Measurements from ENCODE around the gene CHMP1A. TPM values are rescaled to one million over a fixed set of nuclear protein-coding genes. Genes with fewer than 3 reads are reported as not detected.
"Not testable (repeated sequence)": the region's sequence is repeated elsewhere in the genome, so short reads cannot be mapped to it uniquely, and the experiment has no call there.

CHMP1A gene
- polyA plus RNA-seq, 1 donor = 77.1 TPM

DNA sequence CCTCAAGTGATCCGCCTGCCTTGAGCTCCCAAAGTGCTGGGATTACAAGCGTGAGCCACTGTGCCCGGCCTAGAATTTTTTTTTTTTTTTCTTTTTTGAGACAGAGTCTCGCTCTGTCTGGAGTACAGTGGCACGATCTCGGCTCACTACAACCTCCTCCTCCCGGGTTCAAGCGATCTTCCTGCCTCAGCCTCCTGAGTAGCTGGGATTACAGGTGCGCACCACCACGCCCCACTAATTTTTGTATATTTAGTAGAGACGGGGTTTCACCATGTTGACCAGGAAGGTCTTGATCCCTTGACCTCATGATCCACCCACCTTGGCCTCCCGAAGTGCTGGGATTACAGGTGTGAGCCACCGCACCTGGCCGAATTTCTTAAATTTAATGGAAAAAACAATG lies 41.2 kb upstream of the CHMP1A start:
- H3K27me3 ChIP-seq (ENCODE audit: control insufficient read depth, insufficient read depth, low read length); H3K9me3 ChIP-seq (ENCODE audit: control insufficient read depth, low read depth, low read length); DNase-seq; H3K27ac ChIP-seq (ENCODE audit: low read length); H3K4me3 ChIP-seq (ENCODE audit: low read length): not testable (repeated sequence)
- H3K4me1 ChIP-seq (ENCODE audit: control insufficient read depth, insufficient read depth, low read length) = peaks cover 29% of the 10 kb centered on the region
- WGBS (ENCODE audit: insufficient coverage, low lambda C conversion rate) = 100% methylated on average over 1 of the region's 14 CpGs
- peaks cover 50% of the 10 kb centered on the region for H3K36me3 ChIP-seq (ENCODE audit: control insufficient read depth, insufficient read depth, low read length)

DNA sequence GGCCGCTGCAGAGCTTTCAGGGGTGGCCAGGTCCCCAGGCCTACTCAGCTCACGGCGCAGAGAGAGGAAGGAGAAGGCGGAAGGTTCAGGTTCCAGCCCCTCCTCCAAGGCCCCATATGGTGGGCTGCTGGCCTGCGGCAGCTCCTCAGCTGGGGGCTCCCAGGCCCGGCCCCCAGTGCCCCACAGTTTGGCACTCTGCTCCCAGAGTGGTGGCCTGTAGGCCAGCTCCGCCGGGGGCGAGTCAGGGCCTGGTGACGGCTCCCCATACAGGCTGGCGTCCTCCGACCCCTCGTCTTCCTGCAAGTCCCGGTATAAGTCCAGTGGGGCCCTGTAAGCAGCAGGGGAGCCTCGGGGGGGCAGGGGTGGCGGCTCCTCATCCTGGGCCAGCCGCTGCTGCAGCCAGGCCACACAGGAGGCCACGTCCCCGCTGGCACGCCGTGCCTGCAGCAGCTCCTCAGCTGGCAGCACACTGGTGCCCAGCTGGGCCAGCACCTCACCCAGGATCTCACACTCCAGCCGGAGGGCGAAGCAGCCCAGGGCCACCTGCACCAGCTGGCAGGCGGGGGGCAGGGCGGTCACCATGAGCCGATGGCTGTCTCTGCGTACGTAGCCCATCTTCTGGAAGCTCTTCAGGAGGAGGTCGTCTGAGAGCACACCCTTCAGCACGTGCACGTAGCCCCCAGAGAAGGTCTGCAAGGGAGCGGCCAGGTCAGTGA lies 40.3 kb upstream of the CHMP1A start:
- no peak for DNase-seq

DNA sequence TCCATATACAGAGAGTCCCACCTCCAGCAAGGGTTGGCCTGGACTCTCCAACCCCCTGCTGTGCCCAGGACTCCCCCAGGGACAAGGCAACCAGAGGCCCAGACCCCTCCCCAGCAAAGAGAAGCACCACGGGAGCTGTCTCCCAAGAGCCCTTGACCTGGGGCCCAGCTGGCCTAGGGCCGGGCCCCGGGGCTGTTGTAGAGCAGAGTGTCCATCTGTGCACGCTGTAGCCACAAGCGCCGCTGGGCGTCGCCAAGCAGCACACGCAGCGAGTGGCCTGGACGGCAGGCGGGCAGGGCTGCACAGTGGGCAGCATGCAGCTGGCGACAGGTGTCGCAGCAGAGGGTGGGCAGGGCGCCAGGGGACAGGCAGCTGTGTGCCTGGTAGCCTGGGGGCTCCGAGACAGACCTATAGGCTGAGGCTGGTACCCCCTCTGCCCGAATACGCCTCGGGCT lies 39.7 kb upstream of the CHMP1A start:
- no peak overlapping the region for H3K27ac ChIP-seq (ENCODE audit: low read length)
- no peak overlapping the region for H3K4me3 ChIP-seq (ENCODE audit: low read length)
- DNase-seq = no peak
- peaks cover 25% of the 10 kb centered on the region for H3K4me1 ChIP-seq (ENCODE audit: control insufficient read depth, insufficient read depth, low read length)
- H3K9me3 ChIP-seq (ENCODE audit: control insufficient read depth, low read depth, low read length) = peaks cover 3% of the 10 kb centered on the region
- WGBS (ENCODE audit: insufficient coverage, low lambda C conversion rate) = no CpG with 5 or more reads among the region's 19 CpGs
- peaks cover 63% of the 10 kb centered on the region for H3K36me3 ChIP-seq (ENCODE audit: control insufficient read depth, insufficient read depth, low read length)
- H3K27me3 ChIP-seq (ENCODE audit: control insufficient read depth, insufficient read depth, low read length) = no peaks in the 10 kb centered on the region

More for the DNA sequence above, 40.3 kb upstream of the CHMP1A start:
- Histone ChIP-seq H3K27ac (ENCODE audit: low read length) (no peak overlapping the region), H3K36me3 (ENCODE audit: control insufficient read depth, insufficient read depth, low read length) (peaks cover 59% of the 10 kb centered on the region), H3K4me3 (ENCODE audit: low read length) (no peak overlapping the region), H3K4me1 (ENCODE audit: control insufficient read depth, insufficient read depth, low read length) (peaks cover 29% of the 10 kb centered on the region), H3K27me3 (ENCODE audit: control insufficient read depth, insufficient read depth, low read length) (no peaks in the 10 kb centered on the region), H3K9me3 (ENCODE audit: control insufficient read depth, low read depth, low read length) (peaks cover 3% of the 10 kb centered on the region)
- WGBS (ENCODE audit: insufficient coverage, low lambda C conversion rate) = no CpG with 5 or more reads among the region's 32 CpGs

GRCh38 chr16:89696670-89697128 lies 39.2 kb upstream of the CHMP1A start:
- Histone ChIP-seq H3K27ac (ENCODE audit: low read length) (no peak overlapping the region), H3K36me3 (ENCODE audit: control insufficient read depth, insufficient read depth, low read length) (peaks cover 68% of the 10 kb centered on the region)
- WGBS (ENCODE audit: insufficient coverage, low lambda C conversion rate) = no CpG with 5 or more reads among the region's 18 CpGs

GRCh38 chr16:89695875-89696669 lies 38.6 kb upstream of the CHMP1A start:
- peaks cover 75% of the 10 kb centered on the region for H3K36me3 ChIP-seq (ENCODE audit: control insufficient read depth, insufficient read depth, low read length)

More at GRCh38 chr16:89696670-89697128, 39.2 kb upstream of the CHMP1A start:
- DNase-seq = peak in 1 of 2 donors; percentile 27
- Histone ChIP-seq H3K9me3 (ENCODE audit: control insufficient read depth, low read depth, low read length) (peaks cover 3% of the 10 kb centered on the region), H3K27me3 (ENCODE audit: control insufficient read depth, insufficient read depth, low read length) (no peaks in the 10 kb centered on the region), H3K4me1 (ENCODE audit: control insufficient read depth, insufficient read depth, low read length) (peaks cover 25% of the 10 kb centered on the region), H3K4me3 (ENCODE audit: low read length) (no peak overlapping the region)

DNA sequence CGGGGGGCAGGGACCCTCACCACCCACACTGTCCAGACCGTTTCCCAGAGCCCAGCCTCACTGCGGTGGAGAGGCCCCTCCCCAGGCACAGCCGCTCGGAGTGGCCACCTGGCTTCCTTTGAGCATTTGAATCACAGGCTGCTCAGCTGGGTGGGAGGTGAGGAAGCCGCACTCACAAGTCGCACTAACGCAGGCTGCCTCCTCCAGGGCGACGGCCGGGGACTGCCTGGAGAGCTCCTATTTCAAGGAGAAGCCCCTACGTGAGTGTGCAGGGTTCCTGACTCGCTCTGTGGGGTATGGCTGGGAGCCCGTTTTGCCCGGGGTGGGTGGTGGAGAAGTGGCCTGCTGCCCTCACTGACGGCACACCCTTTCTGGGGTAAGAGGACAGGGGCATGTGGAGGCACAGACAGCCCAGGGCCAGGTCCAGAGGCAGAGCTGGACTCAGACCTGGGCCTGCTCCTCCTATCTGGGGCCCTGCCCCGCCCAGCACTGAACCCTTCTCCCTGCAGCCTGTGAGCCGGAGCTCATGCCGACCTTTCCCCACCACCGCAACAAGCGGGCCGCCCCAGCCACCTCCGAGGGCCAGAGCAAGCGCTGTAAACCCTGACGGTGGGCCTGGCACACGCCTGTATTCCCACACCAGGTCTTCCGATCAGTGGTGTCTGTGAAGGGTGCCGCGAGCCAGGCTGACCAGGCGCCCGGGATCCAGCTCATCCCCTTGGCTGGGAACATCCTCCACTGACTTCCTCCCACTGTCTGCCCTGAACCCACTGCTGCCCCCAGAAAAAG lies 37.8 kb upstream of the CHMP1A start:
- Histone ChIP-seq H3K27me3 (ENCODE audit: control insufficient read depth, insufficient read depth, low read length) (no peaks in the 10 kb centered on the region), H3K36me3 (ENCODE audit: control insufficient read depth, insufficient read depth, low read length) (peaks cover 81% of the 10 kb centered on the region), H3K4me3 (ENCODE audit: low read length) (no peak overlapping the region), H3K9me3 (ENCODE audit: control insufficient read depth, low read depth, low read length) (peaks cover 3% of the 10 kb centered on the region), H3K4me1 (ENCODE audit: control insufficient read depth, insufficient read depth, low read length) (peaks cover 20% of the 10 kb centered on the region), H3K27ac (ENCODE audit: low read length) (peak overlapping the region; percentile 49)
- DNase-seq = peak; percentile 64 to 75
- WGBS (ENCODE audit: insufficient coverage, low lambda C conversion rate) = no CpG with 5 or more reads among the region's 31 CpGs

More at GRCh38 chr16:89695875-89696669, 38.6 kb upstream of the CHMP1A start:
- Histone ChIP-seq H3K4me3 (ENCODE audit: low read length) (no peak overlapping the region), H3K27me3 (ENCODE audit: control insufficient read depth, insufficient read depth, low read length) (no peaks in the 10 kb centered on the region), H3K27ac (ENCODE audit: low read length) (no peak overlapping the region), H3K4me1 (ENCODE audit: control insufficient read depth, insufficient read depth, low read length) (peaks cover 25% of the 10 kb centered on the region), H3K9me3 (ENCODE audit: control insufficient read depth, low read depth, low read length) (peaks cover 3% of the 10 kb centered on the region)
- WGBS (ENCODE audit: insufficient coverage, low lambda C conversion rate) = no CpG with 5 or more reads among the region's 25 CpGs
- DNase-seq = no peak

DNA sequence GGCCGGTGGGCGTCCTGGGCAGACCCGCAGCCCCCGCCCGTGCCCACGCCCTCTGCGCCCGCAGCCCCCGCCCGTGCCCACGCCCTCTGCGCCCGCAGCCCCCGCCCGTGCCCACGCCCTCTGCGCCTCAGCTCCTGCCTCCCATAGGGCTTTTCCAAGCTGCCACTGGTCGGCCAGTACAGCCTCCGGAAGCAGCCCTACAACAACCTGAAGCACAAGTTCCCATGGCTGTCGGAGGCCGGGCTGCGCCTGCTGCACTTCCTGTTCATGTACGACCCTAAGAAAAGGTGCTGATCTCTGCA lies 37.2 kb upstream of the CHMP1A start:
- H3K27me3 ChIP-seq (ENCODE audit: control insufficient read depth, insufficient read depth, low read length); H3K4me3 ChIP-seq (ENCODE audit: low read length); DNase-seq; H3K9me3 ChIP-seq (ENCODE audit: control insufficient read depth, low read depth, low read length): not testable (repeated sequence)
- no CpG with 5 or more reads among the region's 23 CpGs for WGBS (ENCODE audit: insufficient coverage, low lambda C conversion rate)
- Histone ChIP-seq H3K4me1 (ENCODE audit: control insufficient read depth, insufficient read depth, low read length) (peaks cover 17% of the 10 kb centered on the region), H3K36me3 (ENCODE audit: control insufficient read depth, insufficient read depth, low read length) (peaks cover 86% of the 10 kb centered on the region), H3K27ac (ENCODE audit: low read length) (peak overlapping the region; percentile 49)

- H3K27ac ChIP-seq (ENCODE audit: low read length) = no peak overlapping the region
- no CpG with 5 or more reads among the region's 32 CpGs for WGBS (ENCODE audit: insufficient coverage, low lambda C conversion rate)
- peaks cover 3% of the 10 kb centered on the region for H3K9me3 ChIP-seq (ENCODE audit: control insufficient read depth, low read depth, low read length)
- H3K4me1 ChIP-seq (ENCODE audit: control insufficient read depth, insufficient read depth, low read length) = peaks cover 15% of the 10 kb centered on the region
- H3K27me3 ChIP-seq (ENCODE audit: control insufficient read depth, insufficient read depth, low read length) = no peaks in the 10 kb centered on the region
- H3K36me3 ChIP-seq (ENCODE audit: control insufficient read depth, insufficient read depth, low read length) = peaks cover 89% of the 10 kb centered on the region
- DNase-seq = no peak
- no peak overlapping the region for H3K4me3 ChIP-seq (ENCODE audit: low read length)
Observed at GRCh38 chr16:89693931-89694783, 36.6 kb upstream of the CHMP1A start.

DNA sequence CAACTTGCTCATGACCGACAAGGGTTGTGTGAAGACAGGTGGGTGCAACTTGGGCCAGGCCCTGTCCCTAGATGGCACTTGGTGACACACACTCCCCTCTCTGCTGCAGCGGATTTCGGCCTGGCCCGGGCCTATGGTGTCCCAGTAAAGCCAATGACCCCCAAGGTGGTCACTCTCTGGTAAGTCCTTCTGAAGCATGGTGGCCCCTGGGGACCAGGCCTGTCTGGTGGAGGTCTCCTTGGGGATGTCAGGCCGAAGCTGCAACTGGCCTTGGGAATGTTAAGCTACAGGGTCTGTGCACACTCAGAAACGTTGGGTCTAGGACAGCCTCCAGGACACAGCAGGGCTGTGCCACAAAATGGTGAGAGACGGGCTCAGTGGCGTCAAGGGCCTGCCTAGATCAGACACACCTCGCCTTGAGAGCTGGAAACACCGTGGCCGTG lies 35.8 kb upstream of the CHMP1A start:
- Histone ChIP-seq H3K4me3 (ENCODE audit: low read length) (no peak overlapping the region), H3K9me3 (ENCODE audit: control insufficient read depth, low read depth, low read length) (peaks cover 3% of the 10 kb centered on the region), H3K4me1 (ENCODE audit: control insufficient read depth, insufficient read depth, low read length) (peaks cover 19% of the 10 kb centered on the region), H3K27ac (ENCODE audit: low read length) (no peak overlapping the region), H3K36me3 (ENCODE audit: control insufficient read depth, insufficient read depth, low read length) (peaks cover 87% of the 10 kb centered on the region), H3K27me3 (ENCODE audit: control insufficient read depth, insufficient read depth, low read length) (no peaks in the 10 kb centered on the region)
- no CpG with 5 or more reads among the region's 11 CpGs for WGBS (ENCODE audit: insufficient coverage, low lambda C conversion rate)
- DNase-seq = no peak

Data from large intestine (tissue), 3 donors.